SKM-1 (cell line): Measurements from ENCODE around the gene IQSEC1.

Experiments
- DNase-seq: peaks from one replicate; lab custom pipeline; 2025; ENCODE audit not compliant: unreplicated experiment; lab: John Stamatoyannopoulos, UW

IQSEC1 gene

DNA sequence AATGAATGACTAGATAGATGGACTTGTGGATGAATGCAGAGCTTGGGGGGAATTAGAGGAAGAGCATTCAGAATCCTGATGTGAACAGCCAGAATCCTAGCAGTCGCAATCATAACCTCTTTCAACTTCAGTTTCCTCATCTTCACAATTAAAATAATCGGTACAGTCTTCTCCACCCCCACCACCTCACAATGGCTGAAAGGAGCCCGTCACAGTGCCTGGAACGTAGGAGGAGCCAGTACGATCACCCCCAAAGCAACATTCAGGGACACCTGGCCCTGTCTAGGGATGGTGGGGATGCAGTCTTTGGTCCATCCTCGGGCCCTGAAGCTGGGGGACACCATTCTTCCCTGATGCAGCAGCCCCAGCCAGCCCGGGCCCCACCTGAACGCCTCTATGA lies 151.5 kb downstream of the IQSEC1 start:
- no peak for DNase-seq

DNA sequence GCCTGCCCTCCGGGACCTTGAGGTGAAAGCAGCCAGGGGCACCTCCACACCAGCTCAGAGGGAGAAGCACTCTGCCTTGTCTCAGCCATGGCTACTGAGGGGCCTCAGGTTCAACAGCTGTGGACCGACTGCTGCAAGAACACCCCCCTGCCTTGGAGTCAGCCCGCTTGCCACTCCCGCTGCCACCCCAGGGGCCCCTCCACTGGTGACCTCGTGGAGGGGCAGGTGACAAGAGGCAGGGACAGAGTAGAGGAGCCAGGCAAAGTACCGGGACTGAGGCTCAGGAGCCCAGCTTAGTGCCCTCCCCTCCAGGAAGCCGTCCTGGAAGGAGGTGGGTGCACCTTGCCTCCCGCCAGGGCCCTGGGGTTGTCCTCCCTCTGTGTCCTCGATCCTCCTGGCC lies 152.3 kb downstream of the IQSEC1 start:
- DNase-seq, result no peak

DNA sequence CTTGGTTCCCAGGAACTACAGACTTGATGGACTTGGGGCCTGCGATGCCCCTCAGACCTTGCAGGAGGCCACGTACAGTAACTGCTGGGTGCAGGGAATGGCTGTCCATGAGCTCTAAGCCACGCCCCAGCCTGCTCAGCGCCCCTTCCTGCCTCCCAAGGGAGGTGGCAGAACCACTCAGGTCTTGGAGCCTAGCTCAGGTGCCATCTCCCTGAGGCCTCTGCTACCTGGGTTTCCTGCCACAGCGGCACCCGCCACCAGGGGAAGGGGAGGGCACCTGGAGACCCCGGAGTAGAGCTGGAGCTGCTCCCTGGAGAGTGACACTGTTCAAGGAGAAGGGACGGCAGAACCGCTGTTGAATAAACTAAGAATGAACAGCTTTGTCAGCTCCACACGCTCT lies 154.0 kb downstream of the IQSEC1 start:
- no peak for DNase-seq

DNA sequence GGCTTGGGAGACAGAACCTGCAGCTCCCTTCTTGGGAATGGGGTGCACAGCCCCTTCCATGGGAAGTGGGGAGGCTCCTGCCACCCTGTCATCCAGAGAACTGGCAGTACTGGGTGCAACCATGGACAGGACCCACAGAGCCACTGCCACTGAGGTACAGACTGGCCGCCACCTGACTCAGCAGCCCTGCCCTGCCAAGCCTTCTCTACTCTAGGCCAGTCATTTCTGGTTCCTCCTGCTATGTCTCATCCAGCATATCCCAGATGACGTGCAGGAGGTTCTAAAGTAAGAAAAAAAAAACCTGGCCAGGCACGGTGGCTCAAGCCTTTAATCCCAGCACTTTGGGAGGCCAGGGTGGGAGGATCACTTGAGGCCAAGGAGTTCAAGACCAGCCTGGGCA lies 155.0 kb downstream of the IQSEC1 start:
- DNase-seq, result no peak

DNA sequence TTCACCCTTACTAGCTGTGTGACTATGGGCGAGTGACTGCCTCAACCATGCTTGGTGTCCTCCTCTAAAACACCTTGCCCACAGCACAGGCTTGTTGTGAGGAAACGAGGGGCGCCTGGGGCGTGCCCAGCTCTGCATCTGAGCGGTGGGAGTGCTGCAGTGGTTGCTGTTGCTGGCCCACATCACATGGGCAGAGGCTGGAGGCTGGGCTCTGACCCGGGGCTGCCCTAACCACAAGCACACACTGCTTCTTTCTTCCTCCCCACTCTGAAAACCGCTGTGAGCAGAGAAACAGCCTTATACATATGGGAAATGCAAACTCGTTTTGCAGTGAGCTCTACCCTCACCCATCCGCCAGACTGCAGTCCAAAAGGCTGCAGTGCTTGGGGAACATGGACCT lies 157.1 kb downstream of the IQSEC1 start:
- DNase-seq, result peak; percentile 12

DNA sequence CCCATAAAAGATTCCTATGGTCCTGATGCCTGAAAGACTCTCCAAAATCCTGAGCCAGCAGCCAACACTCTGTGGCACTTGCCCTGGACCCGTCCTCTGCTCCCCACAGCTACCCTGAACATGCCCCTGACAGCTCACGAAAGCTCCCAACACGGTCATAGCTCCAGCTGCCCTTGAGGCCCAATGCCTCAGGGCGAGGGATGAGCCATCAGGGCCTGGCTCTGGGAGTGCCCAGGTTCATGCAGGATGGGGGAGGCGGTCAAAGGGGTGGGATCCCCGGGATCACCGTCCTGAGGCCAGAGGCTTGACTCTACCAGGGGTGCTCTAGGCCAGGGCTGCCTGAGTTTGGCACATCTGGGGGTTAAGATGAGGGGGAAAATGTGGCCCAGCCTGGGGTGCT lies 159.1 kb downstream of the IQSEC1 start:
- DNase-seq, result no peak

DNA sequence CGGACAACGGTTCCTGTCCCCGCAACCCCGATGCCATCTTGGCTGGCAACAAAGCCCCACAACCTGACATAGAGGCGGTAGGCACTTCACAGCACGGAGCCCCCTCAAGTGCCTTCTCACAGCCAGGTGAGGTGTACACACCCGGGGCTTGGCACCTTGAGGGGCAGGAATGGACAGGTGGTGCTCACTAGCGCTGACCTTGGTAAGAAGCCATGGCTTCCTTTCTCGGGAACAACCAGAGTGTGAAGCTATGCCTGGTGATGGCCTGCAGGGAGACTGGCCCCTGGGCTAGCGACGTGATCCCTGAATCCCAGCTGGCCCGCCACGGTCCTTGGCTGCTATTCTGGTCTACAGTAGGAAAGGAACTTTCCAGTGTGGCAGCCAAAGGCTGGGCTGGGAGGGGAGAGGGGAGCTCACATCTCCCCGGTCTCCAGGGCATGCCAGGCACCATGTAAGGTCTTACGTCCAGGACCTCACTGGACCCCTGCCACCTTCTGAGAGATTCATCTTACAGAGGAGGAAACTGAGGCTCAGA lies 161.3 kb downstream of the IQSEC1 start:
- DNase-seq, result no peak

DNA sequence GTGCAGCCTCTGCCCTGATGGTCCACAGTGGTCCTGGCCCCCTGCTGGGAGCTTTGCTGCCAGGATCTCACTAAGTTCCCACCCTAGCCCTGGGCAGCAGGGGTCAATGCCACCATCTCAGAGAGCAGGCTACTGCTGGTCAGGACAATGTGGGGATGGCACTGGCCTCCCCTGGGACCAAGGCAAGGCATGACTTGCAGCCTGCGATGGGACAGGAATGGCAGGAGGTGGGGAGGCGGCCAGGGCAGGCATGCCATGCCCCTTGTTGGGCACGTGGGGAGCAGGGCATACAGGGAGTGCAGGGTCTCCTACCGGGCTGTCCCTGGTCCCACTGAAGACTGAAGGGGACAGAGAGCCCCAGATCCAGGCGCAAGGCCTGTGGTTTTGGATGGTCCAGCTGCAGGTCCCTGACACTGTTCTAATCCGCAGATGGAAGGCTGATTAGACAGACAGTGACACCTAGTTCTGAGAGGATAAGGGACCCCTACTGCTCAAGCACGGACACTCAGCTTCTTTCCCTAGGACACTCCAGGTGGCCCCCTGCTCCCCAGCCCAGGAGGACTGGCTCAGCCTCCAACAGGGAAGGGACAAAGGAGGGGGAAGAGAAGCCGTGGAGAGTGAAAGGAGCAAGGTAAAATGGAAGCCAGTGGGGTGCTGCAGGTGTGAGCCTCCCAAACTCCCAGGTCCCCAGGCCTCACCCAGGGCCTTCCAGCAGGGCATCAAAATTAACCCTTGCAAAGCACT lies 162.7 kb downstream of the IQSEC1 start:
- no peak for DNase-seq

DNA sequence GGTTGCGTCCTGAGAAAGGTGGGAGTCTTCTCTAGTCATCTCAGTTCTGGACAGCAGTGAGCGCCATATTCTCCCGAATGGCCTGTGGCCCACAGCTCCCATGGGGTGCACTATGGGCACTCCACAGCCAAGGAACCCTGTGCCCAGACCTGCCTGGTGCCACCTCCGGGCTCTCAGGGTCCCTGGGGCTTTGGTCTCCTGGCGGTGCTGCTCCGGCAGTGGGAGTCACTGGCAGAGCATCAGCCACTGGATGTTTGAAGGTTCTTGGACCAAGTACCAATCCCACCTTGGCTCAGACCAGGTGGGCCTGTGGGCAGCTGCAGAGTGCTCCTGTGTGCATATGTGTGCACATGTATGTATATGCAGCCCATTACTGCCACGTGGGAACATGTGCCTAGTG lies 163.5 kb downstream of the IQSEC1 start:
- DNase-seq, result no peak

DNA sequence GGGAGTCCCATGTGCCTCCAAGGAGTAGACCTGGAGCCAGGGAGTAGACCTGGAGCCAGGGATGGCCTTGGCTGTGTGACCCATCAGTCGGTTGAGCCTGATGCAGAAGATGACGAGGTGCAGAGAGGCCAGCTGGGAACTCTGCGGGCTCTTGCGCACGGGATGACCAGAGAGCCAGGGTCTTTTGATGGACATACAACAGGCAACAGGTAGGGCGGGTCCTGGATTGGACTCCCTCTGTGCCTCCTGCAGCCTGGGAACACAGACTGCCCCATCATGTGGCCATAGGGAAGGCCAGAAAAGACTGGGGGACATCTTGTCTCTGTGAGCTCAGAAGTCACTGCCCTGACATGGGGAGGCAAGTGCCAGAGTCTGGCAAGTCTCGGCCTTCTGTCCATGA lies 164.4 kb downstream of the IQSEC1 start:
- DNase-seq, result no peak

DNA sequence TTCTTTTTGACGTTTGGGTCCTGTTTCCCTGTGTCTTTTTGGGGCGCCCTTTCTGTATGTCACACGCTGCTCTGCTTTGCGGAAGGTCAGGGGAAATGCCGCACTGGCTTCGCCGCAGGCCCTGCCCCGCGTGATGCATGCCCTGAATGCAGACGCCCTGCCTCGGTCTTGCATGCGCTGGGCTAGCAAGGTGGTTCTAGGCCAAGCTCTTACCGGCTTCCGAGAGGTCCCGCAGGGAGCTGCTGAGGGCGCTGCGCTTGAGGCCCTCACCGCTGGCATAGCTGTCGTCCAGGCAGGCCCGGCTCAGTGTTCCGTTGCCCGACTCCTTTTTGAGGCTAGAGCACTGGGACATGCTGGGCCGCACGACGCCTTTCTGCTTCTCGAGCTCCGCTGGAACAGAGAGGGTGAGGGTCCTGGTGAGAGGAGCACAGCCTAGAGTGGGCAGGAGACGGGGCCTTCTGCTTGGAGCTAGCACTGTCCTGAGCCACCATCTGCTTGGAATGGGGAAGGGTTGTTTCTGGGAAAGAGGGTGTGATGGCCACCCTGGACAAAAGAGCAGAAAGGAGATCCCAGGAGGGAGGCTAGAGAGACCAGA lies 165.0 kb downstream of the IQSEC1 start:
- DNase-seq, result no peak

DNA sequence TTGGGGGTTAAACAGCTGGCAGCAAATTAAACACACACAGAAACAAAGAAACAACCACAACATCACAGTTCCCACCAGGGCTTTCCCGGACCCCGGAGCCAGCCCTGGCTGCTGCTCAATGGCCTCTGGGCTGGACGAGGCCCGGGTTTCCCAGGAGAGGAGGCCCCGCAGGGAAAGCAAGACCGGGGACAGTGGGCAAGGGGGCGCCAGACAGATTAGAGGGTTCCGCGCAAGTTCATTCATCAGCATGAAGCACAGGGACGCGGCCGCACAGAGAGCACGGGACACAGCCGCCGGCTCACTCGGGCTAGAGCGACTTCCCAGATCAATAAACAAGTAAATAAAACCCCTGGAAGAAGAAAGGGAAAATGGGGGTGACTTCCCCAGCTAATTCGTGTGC lies 165.5 kb downstream of the IQSEC1 start:
- no peak for DNase-seq

DNA sequence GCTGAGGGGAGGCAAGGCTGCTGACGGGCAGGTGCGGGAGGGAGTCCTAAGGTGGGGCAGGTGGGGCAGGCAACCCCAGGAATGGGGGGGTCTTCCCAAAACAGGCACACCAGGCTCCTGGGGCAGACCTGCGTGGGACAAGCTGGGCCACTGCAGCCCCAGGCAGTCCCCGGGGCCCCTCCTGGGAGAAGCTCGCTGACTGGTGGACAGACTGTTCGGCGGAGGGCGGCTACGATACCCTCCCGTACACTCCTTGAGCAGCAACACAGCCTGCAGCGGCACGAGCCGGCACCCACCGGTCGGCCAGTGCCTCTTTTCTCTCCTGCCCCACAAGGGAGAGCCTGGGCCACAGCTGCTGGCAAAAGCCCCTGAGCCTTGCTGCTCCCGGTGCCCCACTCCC lies 165.9 kb downstream of the IQSEC1 start:
- no peak for DNase-seq

DNA sequence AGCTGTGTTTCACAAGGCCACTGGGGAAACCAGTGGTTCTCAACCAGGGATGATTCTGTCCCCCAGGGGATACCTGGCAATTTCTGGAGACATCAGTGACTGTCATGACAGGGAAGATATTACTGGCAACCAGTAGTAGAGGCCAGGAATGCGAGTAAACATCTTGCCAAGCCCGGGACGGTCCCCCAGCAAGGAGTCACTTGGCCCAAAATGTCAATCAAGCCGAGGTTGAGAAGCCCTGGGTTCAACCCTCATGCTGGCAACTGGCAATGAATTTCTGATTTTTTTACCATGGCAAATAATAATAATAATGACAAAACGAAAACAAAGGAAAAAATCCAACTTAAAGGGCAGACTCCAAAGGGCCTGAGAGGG lies 166.3 kb downstream of the IQSEC1 start:
- DNase-seq, result no peak

DNA sequence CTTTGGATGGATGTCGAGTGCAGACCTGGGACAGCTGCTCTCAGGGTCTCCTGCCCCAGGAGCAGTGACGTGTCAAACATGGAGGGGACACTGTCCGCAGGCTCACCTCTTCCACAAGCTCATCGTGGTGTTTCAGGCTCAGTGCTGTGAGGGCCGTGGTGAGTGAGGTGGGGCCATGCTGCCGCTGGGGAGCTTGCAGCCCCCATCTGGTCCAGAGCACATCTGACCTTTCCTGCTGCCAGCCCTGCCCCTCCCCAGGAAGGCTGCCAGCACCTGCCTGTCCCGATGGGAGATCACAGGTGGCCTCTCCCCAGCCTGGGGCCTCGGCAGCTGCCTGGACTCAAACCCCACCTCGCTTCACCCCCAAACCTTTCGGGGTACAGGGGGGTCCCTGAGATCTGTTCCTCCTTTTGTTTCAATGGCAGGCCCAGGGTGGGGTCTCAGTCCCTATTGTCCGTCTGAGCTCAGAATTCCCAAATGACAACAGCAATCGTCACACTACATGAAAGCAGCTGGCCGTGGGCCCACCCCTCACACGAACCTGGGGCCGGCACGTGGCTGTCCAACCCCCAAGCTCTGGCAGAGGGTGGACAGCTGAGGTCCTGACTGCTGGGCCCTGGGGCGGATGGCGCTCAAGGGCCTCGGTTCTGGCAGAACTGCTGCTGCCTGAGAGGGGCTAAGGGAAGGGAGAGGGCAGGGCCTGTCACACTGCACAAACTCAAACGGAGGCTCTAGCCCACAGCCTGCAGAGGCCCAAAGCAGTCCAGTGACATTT lies 166.9 kb downstream of the IQSEC1 start:
- no peak for DNase-seq

DNA sequence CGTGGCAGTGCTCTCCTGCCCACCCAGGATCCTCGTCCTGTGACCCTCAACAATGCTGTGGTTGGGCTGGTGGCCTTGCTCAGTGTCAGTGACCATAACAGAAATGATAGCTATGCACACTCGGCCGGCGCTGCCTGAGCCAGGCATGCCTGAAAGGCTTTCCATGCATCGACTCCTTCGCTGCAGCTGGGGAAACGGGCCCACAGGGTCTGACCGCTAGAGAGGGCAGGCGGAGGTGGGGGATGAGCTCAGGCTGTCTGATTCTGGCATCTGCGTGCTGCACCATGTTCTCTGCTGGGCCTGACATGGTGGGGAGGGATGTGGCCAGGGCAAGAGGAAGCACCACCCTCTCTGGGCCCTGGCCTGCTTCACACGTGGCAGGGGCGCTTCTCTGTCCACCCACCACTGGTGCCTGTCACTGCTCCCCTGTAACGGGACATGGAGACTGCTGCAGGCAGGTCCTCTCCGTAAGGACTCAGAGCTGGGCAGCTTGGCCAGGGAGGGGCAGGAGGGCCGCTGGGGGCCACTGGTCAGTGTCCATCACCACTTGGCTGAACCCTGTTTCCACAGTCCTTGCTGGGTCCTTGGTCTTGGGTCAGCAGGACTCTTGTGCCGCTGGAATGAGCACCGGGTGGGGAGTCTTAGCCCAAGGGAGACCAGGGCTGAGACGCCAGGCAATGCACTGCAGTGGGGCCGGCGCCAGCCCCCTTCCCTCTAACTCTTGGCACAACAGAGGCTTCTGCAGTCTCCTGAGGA lies 167.7 kb downstream of the IQSEC1 start:
- no peak for DNase-seq

DNA sequence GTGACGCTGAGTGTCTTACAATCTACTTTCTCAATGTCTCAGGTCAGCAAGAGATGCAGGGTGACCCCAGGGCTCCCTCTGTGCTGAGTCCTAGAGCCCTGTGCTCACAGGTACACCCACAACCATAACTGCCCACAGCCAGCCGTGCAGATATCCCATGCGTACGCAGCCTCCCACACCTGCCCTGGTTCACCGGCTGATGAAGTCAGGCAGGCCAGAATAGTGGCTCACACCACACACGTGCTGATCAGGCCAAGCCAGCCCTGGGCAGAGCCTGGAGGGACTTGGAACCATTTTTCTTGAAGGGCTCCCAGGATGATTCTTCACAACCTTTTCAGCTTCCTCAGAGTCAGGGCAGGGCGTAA lies 168.3 kb downstream of the IQSEC1 start:
- no peak for DNase-seq

DNA sequence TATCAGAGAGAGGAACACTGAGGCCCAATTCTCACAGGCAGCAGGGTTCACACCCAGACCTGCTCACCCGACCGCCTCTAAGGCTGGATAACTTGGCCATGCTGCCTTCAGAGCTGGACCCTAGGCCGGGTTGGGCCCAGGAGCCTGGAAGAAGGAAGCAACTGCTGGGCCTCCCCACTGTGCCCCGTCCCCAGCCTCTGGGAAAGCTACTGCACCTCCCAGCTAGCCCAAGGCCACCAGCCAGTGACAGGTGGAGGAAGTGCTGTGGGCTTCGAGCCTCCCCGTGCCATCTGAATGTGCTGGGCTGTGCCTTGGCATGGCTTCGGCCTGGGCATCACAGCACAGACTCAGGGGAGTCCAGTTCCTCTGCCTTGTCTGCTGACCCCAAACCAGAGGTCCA lies 169.3 kb downstream of the IQSEC1 start:
- no peak for DNase-seq

DNA sequence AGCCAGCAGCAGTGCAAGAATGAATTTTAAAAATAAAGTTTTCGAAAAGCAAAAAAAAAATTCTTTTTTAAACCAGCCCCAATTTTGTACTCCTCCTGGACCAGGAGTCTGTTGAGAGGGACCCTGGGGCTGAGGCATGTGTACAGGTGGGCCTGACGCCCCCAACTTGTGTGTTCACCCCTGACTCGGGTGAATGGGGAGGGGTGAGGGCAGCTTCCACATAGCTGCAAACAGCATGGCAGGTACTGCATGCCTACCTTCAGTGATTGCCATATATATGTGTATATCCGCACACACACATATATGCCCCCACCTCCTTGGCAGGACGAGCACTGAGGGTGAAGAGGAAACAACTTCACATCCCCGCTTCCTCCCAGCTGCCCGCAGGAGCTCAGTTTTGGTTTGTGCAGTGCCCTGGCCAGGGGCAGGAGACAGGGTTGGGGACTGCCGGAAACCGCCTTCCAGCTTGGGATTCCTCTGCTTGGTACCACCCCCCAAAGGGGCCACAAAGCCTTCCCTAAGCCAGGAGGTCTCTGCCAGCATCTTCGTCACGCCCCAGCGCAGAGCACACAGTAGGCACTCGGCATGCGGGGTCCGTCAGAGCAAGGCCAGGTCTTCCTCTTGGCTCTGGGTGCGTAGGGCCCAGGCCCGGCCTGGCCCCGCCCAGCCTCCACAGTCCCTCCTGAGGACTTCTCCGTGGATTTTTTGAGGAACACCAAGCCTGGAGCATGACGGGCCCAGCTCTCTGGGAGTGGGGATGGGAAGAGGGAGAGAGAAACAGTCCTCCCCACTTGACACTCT lies 170.0 kb downstream of the IQSEC1 start:
- DNase-seq, result no peak

DNA sequence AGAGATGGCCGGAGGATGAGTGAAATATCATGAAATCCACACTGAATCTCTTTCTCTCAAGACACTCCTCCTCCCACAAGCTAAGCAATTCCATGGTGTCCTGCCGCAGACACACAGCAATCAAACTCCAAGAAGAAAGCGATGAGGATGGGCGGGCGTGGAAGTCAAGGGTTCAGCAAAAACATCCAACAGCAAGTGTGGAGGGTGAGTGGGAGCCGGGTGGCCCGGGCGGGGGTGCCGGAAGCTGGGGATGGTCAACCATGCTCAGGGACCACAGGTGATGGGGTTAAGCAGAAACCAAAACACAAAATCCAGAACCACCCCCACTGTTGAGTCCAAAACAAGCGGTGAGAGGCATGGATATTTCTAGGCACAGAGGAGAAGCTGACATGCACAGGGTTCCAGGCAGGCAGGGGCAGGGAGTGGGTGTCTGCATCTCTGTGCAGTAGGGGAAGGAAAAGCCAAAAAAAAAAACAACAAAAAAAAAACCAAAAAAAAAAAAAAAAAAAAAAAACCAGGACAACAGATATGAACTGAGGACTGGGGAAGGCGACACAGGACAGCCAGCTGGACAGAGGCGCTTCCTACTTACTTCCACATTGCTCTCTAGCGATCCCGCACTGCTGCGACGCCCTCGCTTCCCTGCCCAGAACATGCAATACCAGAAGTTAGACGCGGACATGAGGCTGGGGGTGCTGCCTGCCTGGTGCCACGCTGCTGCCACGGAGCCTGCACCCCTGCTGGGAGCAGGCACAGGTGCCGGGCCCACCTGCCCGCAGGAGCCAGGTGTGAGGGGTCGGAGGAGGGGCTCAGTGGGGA lies 170.8 kb downstream of the IQSEC1 start:
- no peak for DNase-seq
